Measurements from ENCODE around the gene RFC2.

Gene RFC2

DNA sequence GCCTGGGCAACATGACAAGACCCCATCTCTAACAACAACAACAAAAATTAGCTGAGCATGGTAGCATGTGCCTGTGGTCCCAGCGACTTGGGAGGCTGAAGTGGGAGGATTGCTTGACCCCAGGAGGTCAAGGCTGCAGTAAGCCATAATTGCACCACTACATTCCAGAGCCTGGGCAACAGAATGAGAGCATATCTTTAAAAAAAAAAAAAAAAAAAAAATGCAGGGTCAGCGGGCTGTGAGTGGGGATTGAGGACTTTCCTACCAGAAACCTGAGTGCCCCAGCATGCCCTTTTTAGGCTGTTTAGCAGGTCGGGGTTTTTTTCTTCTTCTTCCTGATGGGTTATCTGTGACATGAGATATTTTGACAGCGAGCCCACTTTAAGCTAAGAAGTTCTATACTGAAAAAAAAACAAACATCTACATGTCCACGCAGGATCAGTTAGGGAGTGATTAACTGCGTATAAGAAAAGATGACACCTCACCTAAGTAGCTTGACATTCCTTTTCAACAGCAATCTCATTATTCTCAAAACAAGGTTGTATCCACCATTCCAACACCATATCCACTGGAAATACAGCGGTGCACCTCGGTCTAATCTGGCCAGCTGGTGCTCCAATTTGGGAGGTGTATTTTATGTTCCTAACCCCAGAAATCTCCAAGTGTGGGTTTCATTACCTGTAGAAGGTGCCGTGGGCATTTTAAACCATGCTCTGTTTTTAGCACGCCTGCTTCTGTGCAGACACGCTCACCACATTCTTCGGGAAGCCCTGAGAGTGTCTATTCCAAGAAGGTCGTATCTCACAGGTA, 13.8 kb upstream of the RFC2 start:
- peaks cover 96% of the 10 kb centered on the region for H3K4me1 ChIP-seq (ENCODE audit: control insufficient read depth, low read length)
- H3K79me2 ChIP-seq (ENCODE audit: control insufficient read depth, low read length): no peaks in the 10 kb centered on the region

DNA sequence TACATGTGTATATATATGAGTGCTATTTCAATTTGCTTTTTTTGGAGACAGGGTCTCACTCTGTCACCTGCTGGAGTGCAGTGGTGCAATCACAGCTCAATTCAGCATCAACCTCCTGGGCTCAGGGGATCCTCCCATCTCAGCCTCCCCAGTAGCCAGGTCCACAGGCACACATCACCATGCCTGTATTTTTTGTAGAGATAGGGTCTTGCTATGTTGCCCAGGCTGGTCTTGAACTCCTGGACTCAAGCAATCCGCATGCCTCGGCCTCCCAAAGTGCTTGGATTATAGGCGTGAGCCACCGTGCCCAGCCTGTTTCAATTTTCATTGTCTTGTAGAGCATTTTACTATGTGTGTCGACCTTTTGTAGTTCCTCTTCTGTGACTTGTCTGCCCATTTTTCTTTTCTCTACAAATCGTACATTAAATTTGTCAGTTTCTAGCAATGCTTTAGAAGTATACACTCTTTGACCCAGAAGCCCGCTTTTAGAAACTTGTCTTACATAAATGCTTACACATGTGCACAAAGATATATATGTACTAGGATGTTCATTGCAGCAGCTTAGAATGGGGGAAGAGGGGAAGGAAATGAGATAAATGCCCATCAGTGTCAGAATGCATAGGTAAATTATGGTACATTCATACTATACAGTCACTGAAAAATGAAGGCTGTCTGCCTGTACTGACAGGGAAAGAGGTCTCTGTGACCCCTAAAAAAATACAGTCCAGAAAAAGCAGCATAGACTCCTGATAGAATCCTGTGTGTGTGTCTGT, 12.2 kb upstream of the RFC2 start:
- H3K4me3 ChIP-seq (ENCODE audit: low read length): peak overlapping the region; percentile 17
- H3F3A ChIP-seq (ENCODE audit: control insufficient read depth, insufficient read depth): peaks cover 68% of the 10 kb centered on the region
- H3K9me2 ChIP-seq (replicated peaks; ENCODE audit: control insufficient read depth, low read length): no peaks in the 10 kb centered on the region
- no peaks in the 10 kb centered on the region for H3K27me3 ChIP-seq (ENCODE audit: control insufficient read depth, low read length)
- no peaks in the 10 kb centered on the region for H3K36me3 ChIP-seq (ENCODE audit: control insufficient read depth, low read length)
- peak overlapping the region; percentile 75 for H3K27ac ChIP-seq (ENCODE audit: low read depth, low read length)
- H3K4me2 ChIP-seq (ENCODE audit: low read length): peak overlapping the region; percentile 65
- H4K20me1 ChIP-seq (ENCODE audit: control insufficient read depth, insufficient read depth, low read depth, low read length): no peaks in the 10 kb centered on the region
- no peaks in the 10 kb centered on the region for H3K79me2 ChIP-seq (ENCODE audit: control insufficient read depth, low read length)
- no peaks in the 10 kb centered on the region for H3K9me3 ChIP-seq (ENCODE audit: control insufficient read depth, insufficient read depth, low read length)
- TF ChIP-seq, protein P1, sequence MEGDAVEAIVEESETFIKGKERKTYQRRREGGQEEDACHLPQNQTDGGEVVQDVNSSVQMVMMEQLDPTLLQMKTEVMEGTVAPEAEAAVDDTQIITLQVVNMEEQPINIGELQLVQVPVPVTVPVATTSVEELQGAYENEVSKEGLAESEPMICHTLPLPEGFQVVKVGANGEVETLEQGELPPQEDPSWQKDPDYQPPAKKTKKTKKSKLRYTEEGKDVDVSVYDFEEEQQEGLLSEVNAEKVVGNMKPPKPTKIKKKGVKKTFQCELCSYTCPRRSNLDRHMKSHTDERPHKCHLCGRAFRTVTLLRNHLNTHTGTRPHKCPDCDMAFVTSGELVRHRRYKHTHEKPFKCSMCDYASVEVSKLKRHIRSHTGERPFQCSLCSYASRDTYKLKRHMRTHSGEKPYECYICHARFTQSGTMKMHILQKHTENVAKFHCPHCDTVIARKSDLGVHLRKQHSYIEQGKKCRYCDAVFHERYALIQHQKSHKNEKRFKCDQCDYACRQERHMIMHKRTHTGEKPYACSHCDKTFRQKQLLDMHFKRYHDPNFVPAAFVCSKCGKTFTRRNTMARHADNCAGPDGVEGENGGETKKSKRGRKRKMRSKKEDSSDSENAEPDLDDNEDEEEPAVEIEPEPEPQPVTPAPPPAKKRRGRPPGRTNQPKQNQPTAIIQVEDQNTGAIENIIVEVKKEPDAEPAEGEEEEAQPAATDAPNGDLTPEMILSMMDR (IDR thresholded peaks at IDR 0.05; ENCODE audit: low read depth, low read length, poor library complexity, severe bottlenecking): no peak
- TF ChIP-seq EZH2phosphoT487 (IDR thresholded peaks at IDR 0.05; ENCODE audit: borderline replicate concordance, low read length): no peak
- H3K4me1 ChIP-seq (ENCODE audit: control insufficient read depth, low read length): peaks cover 96% of the 10 kb centered on the region

More for the DNA sequence above, 13.8 kb upstream of the RFC2 start:
- TF ChIP-seq, protein P1 (IDR thresholded peaks at IDR 0.05; ENCODE audit: low read depth, low read length, poor library complexity, severe bottlenecking): no peak
- TF ChIP-seq EZH2phosphoT487 (IDR thresholded peaks at IDR 0.05; ENCODE audit: borderline replicate concordance, low read length): no peak
- Histone ChIP-seq H3K4me2 (ENCODE audit: low read length) (peak overlapping the region; percentile 92), H3K27ac (ENCODE audit: low read depth, low read length) (peak overlapping the region; percentile 13; the same call in 1 of the 2 replicates), H3F3A (ENCODE audit: control insufficient read depth, insufficient read depth) (peaks cover 70% of the 10 kb centered on the region), H4K20me1 (ENCODE audit: control insufficient read depth, insufficient read depth, low read depth, low read length) (no peaks in the 10 kb centered on the region), H3K9me3 (ENCODE audit: control insufficient read depth, insufficient read depth, low read length) (no peaks in the 10 kb centered on the region), H3K9me2 (replicated peaks; ENCODE audit: control insufficient read depth, low read length) (no peaks in the 10 kb centered on the region), H3K4me3 (ENCODE audit: low read length) (0 out of 2 replicates have a peak overlapping the region, but pooled peaks have one; percentile 3), H3K36me3 (ENCODE audit: control insufficient read depth, low read length) (no peaks in the 10 kb centered on the region), H3K27me3 (ENCODE audit: control insufficient read depth, low read length) (no peaks in the 10 kb centered on the region)

DNA sequence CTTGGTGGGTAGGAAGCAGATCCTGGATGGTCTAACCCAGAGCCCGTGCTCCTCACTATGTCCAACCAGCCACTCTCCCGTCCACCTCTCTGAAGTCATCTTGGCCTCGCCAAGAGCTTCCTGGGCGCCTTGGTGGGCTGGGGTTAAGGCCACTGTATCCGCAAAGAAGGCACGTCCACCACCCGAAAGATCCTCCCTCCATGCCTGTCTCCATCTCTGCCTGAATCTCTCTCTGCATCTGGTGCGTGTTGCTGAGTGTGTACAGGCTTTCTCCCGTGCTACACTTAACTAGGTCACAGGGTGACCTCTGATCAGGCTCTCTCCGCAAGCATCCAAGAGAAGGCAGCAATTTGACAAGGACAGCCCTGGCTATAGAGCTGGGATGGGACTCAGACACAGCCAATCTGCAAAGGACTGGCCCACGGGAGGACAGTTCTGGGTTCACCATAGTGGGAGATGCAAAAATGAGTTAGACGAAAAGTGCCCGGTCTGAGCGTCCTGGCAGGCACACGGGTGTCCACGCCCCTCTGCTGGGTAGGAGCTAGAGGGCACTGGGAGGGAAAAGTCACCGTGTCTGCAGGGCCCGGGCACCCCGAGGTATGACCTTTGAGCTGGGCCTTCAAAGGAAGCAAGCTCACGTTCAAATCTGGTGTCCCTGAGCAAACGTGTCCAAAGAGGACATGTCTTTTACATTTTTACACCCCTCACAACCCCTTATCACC, 9.4 kb upstream of the RFC2 start:
- Histone ChIP-seq H3K27me3 (ENCODE audit: control insufficient read depth, low read length) (no peaks in the 10 kb centered on the region), H3K9me3 (ENCODE audit: control insufficient read depth, insufficient read depth, low read length) (no peaks in the 10 kb centered on the region), H3K27ac (ENCODE audit: low read depth, low read length) (peak overlapping the region; percentile 59), H3K4me1 (ENCODE audit: control insufficient read depth, low read length) (peaks cover 89% of the 10 kb centered on the region), H3K4me3 (ENCODE audit: low read length) (peak overlapping the region; percentile 3), H4K20me1 (ENCODE audit: control insufficient read depth, insufficient read depth, low read depth, low read length) (no peaks in the 10 kb centered on the region), H3F3A (ENCODE audit: control insufficient read depth, insufficient read depth) (peaks cover 69% of the 10 kb centered on the region), H3K36me3 (ENCODE audit: control insufficient read depth, low read length) (no peaks in the 10 kb centered on the region), H3K9me2 (replicated peaks; ENCODE audit: control insufficient read depth, low read length) (no peaks in the 10 kb centered on the region), H3K79me2 (ENCODE audit: control insufficient read depth, low read length) (no peaks in the 10 kb centered on the region), H3K4me2 (ENCODE audit: low read length) (peak overlapping the region; percentile 42)
- TF ChIP-seq, protein P1 (IDR thresholded peaks at IDR 0.05; ENCODE audit: low read depth, low read length, poor library complexity, severe bottlenecking): no peak
- TF ChIP-seq EZH2phosphoT487 (IDR thresholded peaks at IDR 0.05; ENCODE audit: borderline replicate concordance, low read length): no peak
